ENCODE measurements around the gene LCN1.

The LCN1 gene

DNA sequence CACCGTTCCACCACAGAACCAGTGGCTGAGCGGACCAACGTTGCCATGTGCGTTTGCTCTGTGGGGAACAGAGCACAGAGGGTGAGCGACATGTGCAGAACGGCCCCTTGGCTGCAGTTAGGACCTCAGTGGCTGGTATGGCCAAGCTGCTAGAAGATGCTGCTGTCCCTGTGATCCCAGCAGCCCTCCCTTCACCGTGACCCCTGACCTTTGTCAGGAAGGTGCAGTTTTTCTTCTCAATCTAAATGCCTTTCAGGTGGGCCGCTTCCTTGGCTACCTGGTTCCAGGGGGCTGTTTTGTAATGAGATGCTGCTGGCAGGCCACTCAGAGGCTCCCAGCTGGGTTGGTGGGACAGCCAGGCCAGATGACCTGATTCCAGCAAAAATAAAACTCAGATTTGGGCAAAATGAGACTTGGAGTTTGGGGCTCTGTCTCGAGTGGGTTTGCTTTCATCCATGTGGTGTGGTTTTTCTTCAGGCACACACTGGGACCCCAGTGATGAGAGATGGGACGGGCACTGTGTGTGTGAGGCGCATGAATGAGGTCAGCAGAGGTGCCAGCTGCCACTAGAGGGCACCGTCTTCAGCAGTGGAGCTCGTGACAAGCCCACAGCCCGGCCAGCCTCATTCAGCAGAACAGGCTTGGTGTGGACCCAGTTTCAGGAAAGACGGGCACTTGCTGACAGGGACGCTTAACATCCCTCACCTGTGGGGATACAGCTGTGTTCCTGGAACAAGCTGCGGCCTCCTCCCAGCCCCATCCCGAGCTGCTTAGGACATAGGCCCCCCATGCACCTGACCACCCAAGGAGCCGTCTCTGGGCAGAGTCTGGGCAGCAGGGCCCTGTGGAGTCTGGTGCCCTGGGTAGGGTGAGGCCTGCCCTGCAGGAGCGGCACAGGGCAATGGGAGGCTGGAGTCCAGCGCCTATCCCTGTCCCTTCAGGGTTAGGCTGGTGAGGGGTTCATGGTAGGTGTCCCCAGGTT lies 16.7 kb upstream of the LCN1 start:
- Histone ChIP-seq H3K4me3 (ENCODE audit: low read depth in 1 of 5, low read length in 5 of 5) (no peak overlapping the region), H3K4me1 (ENCODE audit: control insufficient read depth in 5 of 5, insufficient read depth in 5 of 5, low read length in 5 of 5) (peaks cover 1 to 30% (median 23%) of the 10 kb centered on the region in 5 donors), H3K36me3 (ENCODE audit: control insufficient read depth in 5 of 5, insufficient read depth in 5 of 5, low read length in 5 of 5) (peaks cover 0 to 35% (median 26%) of the 10 kb centered on the region in 5 donors), H3K9me3 (ENCODE audit: control insufficient read depth in 5 of 5, low read length in 5 of 5) (peaks cover 0 to 11% (median 10%) of the 10 kb centered on the region in 5 donors), H3K27me3 (ENCODE audit: control insufficient read depth in 5 of 5, insufficient read depth in 4 of 5, low read length in 5 of 5) (no peaks in the 10 kb centered on the region), H3K9ac (ENCODE audit: low read length in 5 of 5) (no peak overlapping the region), H3K27ac (ENCODE audit: low read depth, low read length) (no peak overlapping the region)

GRCh38 chr9:135505406-135506187 lies 15.6 kb upstream of the LCN1 start:
- Histone ChIP-seq H3K4me3 (ENCODE audit: low read depth in 1 of 5, low read length in 5 of 5) (no peak overlapping the region), H3K27me3 (ENCODE audit: control insufficient read depth in 5 of 5, insufficient read depth in 4 of 5, low read length in 5 of 5) (no peaks in the 10 kb centered on the region), H3K9me3 (ENCODE audit: control insufficient read depth in 5 of 5, low read length in 5 of 5) (peaks cover 0 to 12% (median 10%) of the 10 kb centered on the region in 5 donors), H3K36me3 (ENCODE audit: control insufficient read depth in 5 of 5, insufficient read depth in 5 of 5, low read length in 5 of 5) (peaks cover 0 to 35% (median 26%) of the 10 kb centered on the region in 5 donors), H3K4me1 (ENCODE audit: control insufficient read depth in 5 of 5, insufficient read depth in 5 of 5, low read length in 5 of 5) (peaks cover 1 to 22% (median 16%) of the 10 kb centered on the region in 5 donors), H3K27ac (ENCODE audit: low read depth, low read length) (no peak overlapping the region), H3K9ac (ENCODE audit: low read length in 5 of 5) (no peak overlapping the region)

DNA sequence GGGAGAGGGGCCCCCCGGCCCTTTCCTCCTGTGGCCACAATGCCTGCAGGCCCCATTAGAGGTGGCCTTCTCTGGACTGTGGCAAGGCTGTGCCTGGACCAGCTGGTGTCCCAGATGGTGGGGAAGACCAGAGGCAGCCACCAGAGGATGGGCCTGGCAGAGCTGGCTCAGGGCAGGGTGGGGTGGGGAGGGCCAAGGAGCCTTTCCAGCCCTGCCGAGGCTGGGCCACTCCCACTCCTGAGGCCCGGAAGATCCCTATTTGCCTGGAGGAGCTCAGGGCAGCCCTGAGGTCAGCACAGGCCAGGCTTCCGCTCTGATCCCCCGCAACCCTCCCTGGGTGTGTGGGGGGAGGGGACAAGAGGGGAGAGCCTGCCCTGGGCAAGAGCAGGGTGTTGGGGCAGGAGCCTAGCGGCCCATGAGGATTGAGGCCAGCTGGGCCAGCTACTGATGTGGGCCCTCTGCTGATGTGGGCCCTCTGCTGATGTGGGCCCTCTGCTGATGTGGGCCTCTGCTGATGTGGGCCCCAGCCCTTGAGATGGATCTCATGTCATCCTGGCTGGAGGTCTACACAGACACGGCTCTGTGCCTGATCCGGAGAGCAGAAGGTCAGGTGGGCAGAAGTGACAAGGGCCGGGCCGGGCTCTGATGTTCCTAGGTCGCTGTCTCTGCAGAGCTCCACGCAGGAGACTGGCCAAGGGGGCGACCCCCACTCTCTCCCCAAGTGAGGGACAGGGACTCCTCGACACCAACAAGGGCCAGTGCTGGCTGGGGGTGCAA lies 14.7 kb upstream of the LCN1 start:
- peaks cover 0 to 35% (median 26%) of the 10 kb centered on the region in 5 donors for H3K36me3 ChIP-seq (ENCODE audit: control insufficient read depth in 5 of 5, insufficient read depth in 5 of 5, low read length in 5 of 5)
- H3K9ac ChIP-seq (ENCODE audit: low read length in 5 of 5): no peak overlapping the region
- no peak overlapping the region for H3K27ac ChIP-seq (ENCODE audit: low read depth, low read length)
- peaks cover 0 to 12% (median 10%) of the 10 kb centered on the region in 5 donors for H3K9me3 ChIP-seq (ENCODE audit: control insufficient read depth in 5 of 5, low read length in 5 of 5)
- H3K4me3 ChIP-seq (ENCODE audit: low read depth in 1 of 5, low read length in 5 of 5): no peak overlapping the region
- no peaks in the 10 kb centered on the region for H3K27me3 ChIP-seq (ENCODE audit: control insufficient read depth in 5 of 5, insufficient read depth in 4 of 5, low read length in 5 of 5)
- peaks cover 1 to 13% (median 9%) of the 10 kb centered on the region in 5 donors for H3K4me1 ChIP-seq (ENCODE audit: control insufficient read depth in 5 of 5, insufficient read depth in 5 of 5, low read length in 5 of 5)

DNA sequence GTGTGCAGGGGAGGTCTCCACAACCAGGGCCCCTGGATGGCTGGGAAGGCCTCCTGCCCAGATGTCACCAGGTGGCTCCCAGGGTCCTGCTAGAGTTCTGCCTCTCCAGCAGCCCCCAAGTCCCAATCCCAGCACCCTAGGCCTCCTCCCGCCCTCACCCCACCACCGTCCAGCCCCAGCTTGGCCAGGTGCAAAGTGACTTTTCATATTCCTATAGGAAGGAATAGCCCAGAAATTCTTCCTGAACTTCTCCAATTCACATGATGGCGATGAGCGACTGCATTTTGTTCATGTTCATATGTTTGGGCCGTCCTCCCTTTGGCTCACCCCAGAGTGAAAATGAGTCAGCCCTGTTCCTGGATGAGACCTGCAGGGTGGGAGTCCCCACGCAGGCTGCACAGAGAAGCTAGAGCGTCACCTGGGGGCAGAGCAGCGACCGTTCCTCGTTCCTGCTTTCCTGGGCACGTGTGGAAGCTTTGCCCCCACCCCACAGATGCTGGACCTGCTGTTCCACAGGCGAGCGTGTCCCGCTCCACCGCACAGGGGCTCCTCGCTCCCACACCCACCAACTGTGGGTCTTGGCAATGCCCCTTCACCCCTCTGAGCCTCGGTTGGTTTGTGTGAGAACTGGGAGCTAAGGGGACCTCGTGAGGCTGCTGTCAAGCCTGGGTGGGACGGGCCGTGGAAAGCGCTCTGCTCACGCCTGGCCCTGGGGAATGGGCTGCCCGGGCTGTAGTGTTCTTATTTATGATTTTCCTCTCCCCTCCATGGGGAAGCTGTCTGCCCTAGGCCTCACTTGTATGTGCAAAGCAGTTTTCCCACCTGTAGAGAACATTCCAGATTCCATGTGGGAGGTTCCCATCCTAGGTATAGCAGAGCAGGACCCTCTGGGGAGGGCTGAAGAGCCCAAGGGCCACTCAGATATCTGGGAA lies 13.9 kb upstream of the LCN1 start:
- Histone ChIP-seq H3K27me3 (ENCODE audit: control insufficient read depth in 5 of 5, insufficient read depth in 4 of 5, low read length in 5 of 5) (no peaks in the 10 kb centered on the region), H3K27ac (ENCODE audit: low read depth, low read length) (no peak overlapping the region), H3K4me1 (ENCODE audit: control insufficient read depth in 5 of 5, insufficient read depth in 5 of 5, low read length in 5 of 5) (peaks cover 0 to 9% (median 3%) of the 10 kb centered on the region in 5 donors), H3K9me3 (ENCODE audit: control insufficient read depth in 5 of 5, low read length in 5 of 5) (peaks cover 0 to 12% (median 10%) of the 10 kb centered on the region in 5 donors), H3K36me3 (ENCODE audit: control insufficient read depth in 5 of 5, insufficient read depth in 5 of 5, low read length in 5 of 5) (peaks cover 0 to 29% (median 26%) of the 10 kb centered on the region in 5 donors), H3K9ac (ENCODE audit: low read length in 5 of 5) (no peak overlapping the region), H3K4me3 (ENCODE audit: low read depth in 1 of 5, low read length in 5 of 5) (no peak overlapping the region)

DNA sequence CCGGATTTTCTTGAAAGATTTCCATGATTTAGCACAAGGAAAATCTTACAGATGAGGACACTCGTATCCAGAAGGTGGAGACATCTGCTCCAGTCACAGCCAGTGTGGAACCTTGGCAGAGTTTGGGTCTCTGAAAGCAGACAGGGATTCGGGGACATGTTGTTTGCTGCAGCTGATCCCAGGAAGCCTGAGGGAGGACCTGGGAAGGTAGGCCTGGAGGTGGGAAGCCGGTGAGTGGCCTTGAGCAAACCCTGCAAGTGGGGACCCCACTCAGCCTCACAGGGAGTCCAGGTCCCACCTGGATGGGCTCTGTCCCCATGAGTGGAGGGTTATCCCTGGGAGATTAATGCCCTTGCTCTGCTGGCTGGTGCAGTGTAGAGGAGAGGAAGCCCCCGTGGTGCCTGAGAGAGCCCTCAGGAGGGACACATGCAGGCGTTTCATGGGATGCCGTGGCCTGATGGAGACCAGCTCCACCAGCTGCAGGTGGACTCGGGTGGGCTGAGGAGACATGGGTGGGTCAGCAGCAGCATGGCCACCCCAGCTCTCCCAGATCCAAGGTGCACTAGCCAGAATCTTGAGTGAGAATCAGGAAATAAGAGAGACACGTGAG lies 12.9 kb upstream of the LCN1 start:
- H3K27ac ChIP-seq (ENCODE audit: low read depth, low read length): no peak overlapping the region
- peaks cover 0 to 12% (median 10%) of the 10 kb centered on the region in 5 donors for H3K9me3 ChIP-seq (ENCODE audit: control insufficient read depth in 5 of 5, low read length in 5 of 5)
- H3K27me3 ChIP-seq (ENCODE audit: control insufficient read depth in 5 of 5, insufficient read depth in 4 of 5, low read length in 5 of 5): no peaks in the 10 kb centered on the region
- peaks cover 0 to 20% (median 17%) of the 10 kb centered on the region in 5 donors for H3K36me3 ChIP-seq (ENCODE audit: control insufficient read depth in 5 of 5, insufficient read depth in 5 of 5, low read length in 5 of 5)
- no peak overlapping the region for H3K4me3 ChIP-seq (ENCODE audit: low read depth in 1 of 5, low read length in 5 of 5)
- H3K9ac ChIP-seq (ENCODE audit: low read length in 5 of 5): no peak overlapping the region
- peaks cover 0 to 9% (median 0%) of the 10 kb centered on the region in 5 donors for H3K4me1 ChIP-seq (ENCODE audit: control insufficient read depth in 5 of 5, insufficient read depth in 5 of 5, low read length in 5 of 5)

GRCh38 chr9:135509458-135509857 lies 11.8 kb upstream of the LCN1 start:
- H3K4me3 ChIP-seq (ENCODE audit: low read depth in 1 of 5, low read length in 5 of 5): no peak overlapping the region
- peaks cover 0 to 12% (median 10%) of the 10 kb centered on the region in 5 donors for H3K9me3 ChIP-seq (ENCODE audit: control insufficient read depth in 5 of 5, low read length in 5 of 5)
- peaks cover 0 to 12% (median 0%) of the 10 kb centered on the region in 5 donors for H3K4me1 ChIP-seq (ENCODE audit: control insufficient read depth in 5 of 5, insufficient read depth in 5 of 5, low read length in 5 of 5)
- peaks cover 0 to 9% (median 5%) of the 10 kb centered on the region in 5 donors for H3K36me3 ChIP-seq (ENCODE audit: control insufficient read depth in 5 of 5, insufficient read depth in 5 of 5, low read length in 5 of 5)
- H3K27me3 ChIP-seq (ENCODE audit: control insufficient read depth in 5 of 5, insufficient read depth in 4 of 5, low read length in 5 of 5): peaks cover 0 to 4% (median 0%) of the 10 kb centered on the region in 5 donors
- H3K27ac ChIP-seq (ENCODE audit: low read depth, low read length): no peak overlapping the region
- no peak overlapping the region for H3K9ac ChIP-seq (ENCODE audit: low read length in 5 of 5)

DNA sequence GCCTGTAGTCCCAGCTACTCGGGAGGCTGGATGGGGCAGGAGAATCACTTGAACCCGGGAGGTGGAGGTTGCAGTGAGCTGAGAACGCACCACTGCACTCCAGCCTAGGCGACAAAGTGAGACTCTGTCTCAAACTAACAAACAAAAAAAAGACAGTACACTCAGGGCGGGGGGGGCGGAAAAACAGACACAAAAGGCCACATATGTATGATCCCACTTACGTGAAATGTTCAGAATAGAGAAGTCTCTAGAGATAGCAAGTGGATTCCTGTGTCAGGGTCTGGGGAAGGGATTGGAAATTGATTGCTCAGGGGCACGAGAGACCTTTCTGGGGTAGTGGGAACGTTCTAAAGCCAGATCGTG lies 9.0 kb upstream of the LCN1 start:
- H3K27me3 ChIP-seq (ENCODE audit: control insufficient read depth in 5 of 5, insufficient read depth in 4 of 5, low read length in 5 of 5): peaks cover 0 to 5% (median 3%) of the 10 kb centered on the region in 5 donors
- no peak overlapping the region for H3K27ac ChIP-seq (ENCODE audit: low read depth, low read length)
- no peak overlapping the region for H3K9ac ChIP-seq (ENCODE audit: low read length in 5 of 5)
- H3K36me3 ChIP-seq (ENCODE audit: control insufficient read depth in 5 of 5, insufficient read depth in 5 of 5, low read length in 5 of 5): no peaks in the 10 kb centered on the region
- H3K9me3 ChIP-seq (ENCODE audit: control insufficient read depth in 5 of 5, low read length in 5 of 5): peaks cover 0 to 12% (median 10%) of the 10 kb centered on the region in 5 donors
- no peak overlapping the region for H3K4me3 ChIP-seq (ENCODE audit: low read depth in 1 of 5, low read length in 5 of 5)
- peaks cover 0 to 12% (median 0%) of the 10 kb centered on the region in 5 donors for H3K4me1 ChIP-seq (ENCODE audit: control insufficient read depth in 5 of 5, insufficient read depth in 5 of 5, low read length in 5 of 5)

- Histone ChIP-seq H3K9me3 (ENCODE audit: control insufficient read depth in 5 of 5, low read length in 5 of 5) (peaks cover 0 to 12% (median 10%) of the 10 kb centered on the region in 5 donors), H3K27ac (ENCODE audit: low read depth, low read length) (no peak overlapping the region), H3K36me3 (ENCODE audit: control insufficient read depth in 5 of 5, insufficient read depth in 5 of 5, low read length in 5 of 5) (no peaks in the 10 kb centered on the region), H3K4me3 (ENCODE audit: low read depth in 1 of 5, low read length in 5 of 5) (no peak overlapping the region), H3K4me1 (ENCODE audit: control insufficient read depth in 5 of 5, insufficient read depth in 5 of 5, low read length in 5 of 5) (peaks cover 0 to 12% (median 0%) of the 10 kb centered on the region in 5 donors), H3K27me3 (ENCODE audit: control insufficient read depth in 5 of 5, insufficient read depth in 4 of 5, low read length in 5 of 5) (peaks cover 0 to 5% (median 3%) of the 10 kb centered on the region in 5 donors), H3K9ac (ENCODE audit: low read length in 5 of 5) (no peak overlapping the region)
Observed at GRCh38 chr9:135512904-135513303, 8.3 kb upstream of the LCN1 start.
